NCI-H748 (cell line): Measurements from ENCODE around the gene RPGRIP1L.

Experiments
- DNase-seq: peaks from one replicate; lab custom pipeline; 2025; ENCODE audit not compliant: unreplicated experiment; lab: John Stamatoyannopoulos, UW

Gene RPGRIP1L

DNA sequence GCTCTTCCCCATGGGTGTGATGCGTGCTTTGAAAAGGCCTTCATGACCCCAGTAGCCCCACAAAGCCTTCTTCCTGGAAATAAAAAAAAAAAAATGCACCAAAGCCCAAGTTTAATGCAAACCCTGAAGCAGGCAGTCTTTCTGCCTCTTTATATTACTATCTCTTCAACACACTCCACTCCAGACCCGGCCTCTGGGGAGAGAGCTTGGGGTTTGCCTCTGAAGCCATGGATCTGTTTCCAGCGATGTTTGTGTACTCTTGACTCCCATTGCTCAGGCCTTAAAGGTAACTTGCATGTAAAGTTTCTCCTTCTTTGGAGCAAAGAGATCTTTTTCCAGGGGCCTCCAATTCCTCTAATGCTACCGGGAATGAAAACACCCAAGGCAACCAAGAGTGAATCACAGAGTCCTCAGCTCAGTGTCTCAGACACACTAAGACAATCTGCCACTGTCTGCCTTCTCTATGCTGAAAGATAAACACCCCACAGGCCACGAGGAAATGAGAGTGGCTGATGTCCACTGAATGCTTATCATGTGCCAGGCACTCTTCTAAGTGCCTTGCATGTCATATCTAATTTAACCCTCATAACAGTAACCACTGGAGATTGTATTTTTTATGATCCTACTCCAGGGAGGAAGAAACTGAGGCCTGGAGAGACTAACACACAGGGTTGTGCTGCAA lies 144.2 kb downstream of the RPGRIP1L start:
- no peak for DNase-seq

DNA sequence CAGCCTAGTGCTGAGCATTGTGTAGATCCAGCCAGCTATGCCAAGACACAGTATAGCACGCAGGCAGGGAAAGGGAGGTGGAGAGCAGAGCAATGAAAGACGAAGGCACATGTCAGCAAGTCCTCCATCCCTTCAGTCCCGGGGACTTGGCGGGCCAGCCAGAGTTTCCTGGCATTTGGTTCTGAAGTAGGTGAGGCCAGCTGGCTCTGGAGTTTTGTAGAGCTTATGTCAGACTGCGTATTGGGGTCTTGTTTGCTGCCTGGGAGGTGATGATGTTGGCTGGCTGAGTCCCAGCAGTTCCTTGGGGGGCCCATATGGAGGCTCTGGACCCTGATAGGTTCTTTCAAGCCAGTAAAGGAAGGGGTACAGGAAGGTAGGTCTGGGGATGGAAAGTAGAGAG lies 144.9 kb downstream of the RPGRIP1L start:
- no peak for DNase-seq

- peak; percentile 94 for DNase-seq
Measured at GRCh38 chr16:53556521-53556920, 147.1 kb downstream of the RPGRIP1L start.

- peak; percentile 92 for DNase-seq
Measured at GRCh38 chr16:53549970-53550690, 153.5 kb downstream of the RPGRIP1L start.
